GM12878 (cell line): Measurements from ENCODE around the gene ZMYND11.

Source experiments
- CEBPZ ChIP-seq: fragments of 150-350 bp; IDR thresholded peaks from 2 replicates; pipeline ENCODE4 v1.6.1; 2016; ENCODE audit warnings: low read depth, low read length
- CHD2 ChIP-seq: IDR thresholded peaks from 2 replicates; pipeline ENCODE4 v1.6.1; 2011; ENCODE audit warnings: low read depth, low read length, improper control_type of control experiment, borderline replicate concordance
- CREM ChIP-seq: IDR thresholded peaks from 2 replicates; pipeline ENCODE4 v1.6.1; 2014; ENCODE audit warnings: antibody characterized with exemption, low read depth
- CTCF ChIP-seq, 3 experiments: IDR thresholded peaks in 2 of 3; conservative IDR thresholded peaks in 1 of 3; 2 replicates each; pipeline ENCODE4 v1.5.1; 2011; ENCODE audit warnings: low read depth in 3 of 3, low read length in 3 of 3, mild to moderate bottlenecking in 3 of 3, control low read depth in 2 of 3, moderate library complexity in 2 of 3, inconsistent platforms in 1 of 3, mixed read lengths in 1 of 3; ENCODE audit not compliant: control insufficient read depth in 2 of 3, insufficient read depth in 1 of 3; ENCODE audit errors: extremely low read depth in 1 of 3
- EP300 ChIP-seq, 2 experiments: fragments of 150-350 bp in 1 of 2; IDR thresholded peaks; 2 replicates each; pipeline ENCODE4 v1.6.1; 2011 to 2012; ENCODE audit warnings: low read depth in 2 of 2, low read length in 2 of 2, borderline replicate concordance in 1 of 2, improper control_type of control experiment in 1 of 2, inconsistent platforms in 1 of 2; ENCODE audit not compliant: control insufficient read depth in 1 of 2
- EZH2 ChIP-seq: IDR thresholded peaks from 2 replicates; pipeline ENCODE4 v1.6.1; 2012; ENCODE audit warnings: low read depth, mild to moderate bottlenecking, control low read depth, inconsistent platforms, low read length, borderline replicate concordance; ENCODE audit not compliant: control insufficient read depth
- GATAD2B ChIP-seq: fragments of 450-650 bp; conservative IDR thresholded peaks from 2 replicates; pipeline ENCODE4 v1.6.1; 2017; ENCODE audit warnings: low read depth, mild to moderate bottlenecking, moderate library complexity
- JUND ChIP-seq: IDR thresholded peaks from 2 replicates; pipeline ENCODE4 v1.6.1; 2012; ENCODE audit warnings: low read depth, mild to moderate bottlenecking, low read length, improper control_type of control experiment, moderate library complexity
- LARP7 ChIP-seq: fragments of 450-650 bp; IDR thresholded peaks from 2 replicates; pipeline ENCODE4 v1.6.1; 2017; ENCODE audit warnings: mild to moderate bottlenecking
- NBN ChIP-seq: fragments of 450-650 bp; IDR thresholded peaks from 2 replicates; pipeline ENCODE4 v1.6.1; 2016
- POLR2AphosphoS5 ChIP-seq: IDR thresholded peaks from 2 replicates; pipeline ENCODE4 v1.6.1; 2011; ENCODE audit warnings: mild to moderate bottlenecking, low read length, inconsistent platforms

- no peak for TF ChIP-seq LARP7
- no peak for TF ChIP-seq JUND
- no peak for TF ChIP-seq POLR2AphosphoS5
- no peak for TF ChIP-seq GATAD2B
- no peak for TF ChIP-seq EP300 (IDR thresholded peaks at IDR 0.05; ENCODE audit: borderline replicate concordance in 1 of 2, control insufficient read depth in 1 of 2, low read depth in 2 of 2, low read length in 2 of 2)
- TF ChIP-seq EZH2 = no peak
- no peak for TF ChIP-seq NBN
- no peak for TF ChIP-seq CREM
- TF ChIP-seq CTCF (IDR thresholded peaks at IDR 0.05 in 2 of 3, conservative IDR thresholded peaks at IDR 0.05 in 1 of 3; ENCODE audit: control insufficient read depth in 2 of 3, extremely low read depth in 1 of 3, insufficient read depth in 1 of 3, low read depth in 3 of 3, low read length in 3 of 3) = no peak
- TF ChIP-seq CHD2 = no peak
- no peak for TF ChIP-seq CEBPZ
These were observed 48.9 kb downstream of the ZMYND11 start for GRCh38 chr10:184174-184573.
